ENCODE data around the gene NEURL3.

The NEURL3 gene

DNA sequence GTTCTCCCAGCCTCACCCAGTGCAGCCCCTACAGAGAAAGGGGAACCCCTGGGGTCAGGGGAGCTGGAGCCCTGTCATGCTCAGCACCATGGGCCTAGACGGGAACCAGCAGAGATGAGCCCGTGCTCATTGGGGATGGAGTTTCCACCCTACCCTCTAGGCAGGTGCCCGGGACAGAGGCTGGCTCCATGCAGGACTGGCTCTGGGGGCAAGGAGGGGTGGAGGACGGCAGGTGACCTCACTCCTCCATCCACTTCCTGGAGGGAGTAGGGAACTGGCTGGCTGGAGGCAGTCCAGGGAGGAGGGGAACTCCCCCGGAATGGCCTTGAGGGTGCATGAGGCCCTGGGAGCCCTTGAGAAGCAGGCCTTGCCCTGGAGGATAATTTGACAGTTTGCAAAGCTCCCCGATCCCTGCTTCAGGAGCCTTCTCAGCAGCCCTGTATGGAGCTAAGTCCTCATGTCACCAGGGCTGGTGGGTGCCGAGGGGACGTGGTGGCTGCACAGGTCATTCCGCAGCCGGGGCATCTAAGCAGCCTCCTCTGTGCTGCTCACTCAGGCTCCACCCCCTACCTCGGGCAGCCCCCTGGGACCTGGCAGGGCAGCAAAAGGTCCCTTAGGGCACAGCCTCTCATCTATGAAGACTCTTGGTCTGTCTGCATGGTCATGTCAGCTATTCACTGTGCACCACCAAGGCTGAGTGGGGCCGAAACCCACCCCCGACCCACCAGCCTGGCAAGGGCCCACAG lies 2.1 kb downstream of the NEURL3 start:
- intact Hi-C loops (cut with DNase I; ENCODE audit: low total_unique reads), result loop anchor here (10.0 kb wide), 3 partner anchors 198 to 358 kb away; partner anchors contain the start of genes CIAO1, DUSP2, SNRNP200 and TMEM127
- H3K36me3 ChIP-seq, result no peaks in the 10 kb centered on the region
- peak in 1 of 2 donors; percentile 48 for DNase-seq
- H3K4me1 ChIP-seq, result peaks cover 0 to 22% (median 5%) of the 10 kb centered on the region in 4 donors
- peaks cover 0 to 37% of the 10 kb centered on the region in 2 donors for H3K27me3 ChIP-seq
- H3K27ac ChIP-seq, result no peak overlapping the region
- no peaks in the 10 kb centered on the region for H3K9me3 ChIP-seq
- TF ChIP-seq, protein P1, sequence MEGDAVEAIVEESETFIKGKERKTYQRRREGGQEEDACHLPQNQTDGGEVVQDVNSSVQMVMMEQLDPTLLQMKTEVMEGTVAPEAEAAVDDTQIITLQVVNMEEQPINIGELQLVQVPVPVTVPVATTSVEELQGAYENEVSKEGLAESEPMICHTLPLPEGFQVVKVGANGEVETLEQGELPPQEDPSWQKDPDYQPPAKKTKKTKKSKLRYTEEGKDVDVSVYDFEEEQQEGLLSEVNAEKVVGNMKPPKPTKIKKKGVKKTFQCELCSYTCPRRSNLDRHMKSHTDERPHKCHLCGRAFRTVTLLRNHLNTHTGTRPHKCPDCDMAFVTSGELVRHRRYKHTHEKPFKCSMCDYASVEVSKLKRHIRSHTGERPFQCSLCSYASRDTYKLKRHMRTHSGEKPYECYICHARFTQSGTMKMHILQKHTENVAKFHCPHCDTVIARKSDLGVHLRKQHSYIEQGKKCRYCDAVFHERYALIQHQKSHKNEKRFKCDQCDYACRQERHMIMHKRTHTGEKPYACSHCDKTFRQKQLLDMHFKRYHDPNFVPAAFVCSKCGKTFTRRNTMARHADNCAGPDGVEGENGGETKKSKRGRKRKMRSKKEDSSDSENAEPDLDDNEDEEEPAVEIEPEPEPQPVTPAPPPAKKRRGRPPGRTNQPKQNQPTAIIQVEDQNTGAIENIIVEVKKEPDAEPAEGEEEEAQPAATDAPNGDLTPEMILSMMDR (IDR thresholded peaks at IDR 0.05), result no peak
- H3K4me3 ChIP-seq, result no peak overlapping the region

DNA sequence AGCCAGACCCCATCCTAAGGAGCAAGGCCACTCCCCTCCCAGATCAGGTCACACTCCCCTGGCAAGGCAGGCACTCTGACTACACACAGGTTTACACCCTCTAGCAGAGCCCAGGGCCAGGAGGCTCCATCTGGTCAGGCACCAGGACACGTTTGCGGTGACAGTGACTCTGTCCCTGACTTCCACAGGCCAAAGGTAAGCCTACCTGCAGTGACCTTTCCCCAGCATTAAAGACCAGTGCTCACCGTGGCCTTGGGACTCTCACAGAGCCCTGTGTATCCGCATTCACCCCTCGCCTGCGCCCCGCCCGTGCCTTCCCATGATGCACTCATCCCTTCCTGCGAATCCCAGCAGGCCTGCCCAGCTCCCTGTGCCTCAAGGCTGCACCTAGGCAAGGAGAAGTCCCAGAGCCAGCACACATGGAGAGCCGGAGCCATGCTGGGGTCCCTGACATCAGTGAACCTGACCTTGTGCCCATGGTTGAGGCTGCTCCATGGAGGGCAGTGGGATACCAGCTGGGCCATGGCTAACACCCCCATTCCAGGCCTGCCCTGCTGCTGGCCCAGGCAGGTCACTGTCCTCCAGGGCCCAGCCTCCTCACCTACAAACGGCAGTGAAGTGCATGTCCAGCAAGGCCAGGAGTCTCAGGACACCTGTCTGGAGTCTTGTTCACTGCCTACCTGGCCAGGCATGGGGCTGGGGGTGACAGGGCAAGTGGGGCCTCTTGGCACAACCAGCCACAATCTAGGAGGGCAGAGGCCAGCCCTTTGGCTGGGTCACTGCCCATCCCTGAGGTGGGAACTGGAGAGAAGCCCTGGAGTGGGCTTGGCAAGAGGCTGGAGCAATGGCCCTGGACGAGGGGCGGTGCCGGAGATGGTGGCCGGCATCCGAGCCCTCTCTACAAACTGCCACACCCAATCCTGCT lies 3.0 kb downstream of the NEURL3 start:
- H3K36me3 ChIP-seq, result no peaks in the 10 kb centered on the region
- TF ChIP-seq, protein P1 (IDR thresholded peaks at IDR 0.05), result no peak
- H3K27me3 ChIP-seq, result peaks cover 0 to 37% of the 10 kb centered on the region in 2 donors
- peak in 1 of 2 donors; percentile 42 for DNase-seq
- H3K27ac ChIP-seq, result no peak overlapping the region
- no peaks in the 10 kb centered on the region for H3K9me3 ChIP-seq
- intact Hi-C loops (cut with DNase I; ENCODE audit: low total_unique reads), result loop anchor here (10.0 kb wide), 3 partner anchors 197 to 357 kb away; partner anchors contain the start of genes CIAO1, DUSP2, SNRNP200 and TMEM127
- no peak overlapping the region for H3K4me3 ChIP-seq
- peaks cover 0 to 17% (median 0%) of the 10 kb centered on the region in 4 donors for H3K4me1 ChIP-seq

DNA sequence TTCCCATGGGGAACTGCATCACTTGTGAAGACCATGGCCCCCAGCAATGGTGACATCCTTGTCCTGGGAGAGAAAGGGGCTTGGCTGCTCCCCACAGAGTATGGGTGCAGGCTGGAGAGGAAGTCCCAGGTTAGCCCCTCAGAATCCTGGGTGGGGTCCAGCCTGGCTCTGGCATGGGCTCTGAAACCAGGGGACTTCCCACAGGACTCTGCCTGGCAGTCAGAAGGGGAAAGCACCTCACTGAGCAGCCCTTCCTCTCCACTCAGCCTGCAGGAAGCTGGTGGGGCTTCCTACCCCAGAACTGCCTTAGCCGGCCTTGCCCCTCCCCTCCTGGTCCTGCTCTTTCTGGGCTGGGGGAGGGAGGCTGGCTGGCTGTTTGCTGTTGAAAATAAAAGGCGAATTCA lies 3.7 kb downstream of the NEURL3 start:
- no peak for DNase-seq
- TF ChIP-seq, protein P1 (IDR thresholded peaks at IDR 0.05), result no peak
- peaks cover 0 to 37% of the 10 kb centered on the region in 2 donors for H3K27me3 ChIP-seq
- no peaks in the 10 kb centered on the region for H3K9me3 ChIP-seq
- intact Hi-C loops (cut with DNase I; ENCODE audit: low total_unique reads), result loop anchor here (10.0 kb wide), 3 partner anchors 197 to 357 kb away; partner anchors contain the start of genes CIAO1, DUSP2, SNRNP200 and TMEM127
- no peak overlapping the region for H3K27ac ChIP-seq
- no peaks in the 10 kb centered on the region for H3K36me3 ChIP-seq
- H3K4me3 ChIP-seq, result no peak overlapping the region
- H3K4me1 ChIP-seq, result peaks cover 0 to 17% (median 0%) of the 10 kb centered on the region in 4 donors

DNA sequence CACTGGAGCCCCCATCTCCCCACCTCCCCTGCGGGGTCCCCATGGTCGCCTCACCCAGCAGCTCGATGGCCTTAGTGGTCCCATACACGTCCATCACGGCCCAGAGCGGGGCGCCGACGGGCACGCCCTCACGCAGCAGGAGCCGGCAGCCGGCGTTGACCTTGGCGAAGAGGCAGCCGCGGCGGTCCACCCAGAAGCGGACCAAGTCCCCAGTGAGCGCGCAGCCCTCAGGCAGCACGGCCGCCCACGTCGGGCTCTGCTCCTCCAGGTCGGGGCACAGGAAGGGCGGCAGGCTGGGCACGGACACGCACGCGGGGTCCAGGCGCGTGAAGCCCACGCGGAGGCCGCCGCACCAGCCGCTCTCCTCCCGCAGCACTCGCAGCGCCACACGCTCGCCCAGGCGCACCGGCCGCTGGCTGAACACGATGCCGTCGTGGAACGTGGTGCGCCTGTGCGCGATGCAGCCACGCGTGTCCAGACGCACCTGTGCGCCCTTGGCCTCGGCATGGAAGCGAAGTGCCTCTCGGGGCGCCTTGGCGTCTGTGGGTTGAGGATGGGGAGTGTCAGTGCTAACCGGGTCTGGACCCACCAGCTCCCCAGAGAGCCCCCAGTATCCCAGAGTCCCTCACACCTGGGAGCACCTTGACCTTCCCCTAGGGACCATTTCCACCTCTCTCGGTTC lies 4.6 kb downstream of the NEURL3 start:
- Histone ChIP-seq H3K4me1 (peaks cover 0 to 16% (median 0%) of the 10 kb centered on the region in 4 donors), H3K27ac (no peak overlapping the region), H3K27me3 (peaks cover 0 to 39% of the 10 kb centered on the region in 2 donors), H3K36me3 (no peaks in the 10 kb centered on the region), H3K4me3 (no peak overlapping the region), H3K9me3 (no peaks in the 10 kb centered on the region)
- DNase-seq, result peak in 1 of 2 donors; percentile 59
- intact Hi-C loops (cut with DNase I; ENCODE audit: low total_unique reads), result loop anchor here (10.0 kb wide), 3 partner anchors 196 to 356 kb away; partner anchors contain the start of genes CIAO1, DUSP2, SNRNP200 and TMEM127
- TF ChIP-seq, protein P1 (IDR thresholded peaks at IDR 0.05), result no peak

Data from tibial artery (tissue), 4 donors.